NCI-H748 treated with DMSO at 0.1 percent for 48 hours (cell line): ENCODE results near the gene CLTA.
A peak's percentile ranks its signal among the peaks of the same experiment; 100 is the strongest.

ENCODE experiments used
- DNase-seq: peaks from one replicate; lab custom pipeline; 2025; lab: John Stamatoyannopoulos, UW

Gene CLTA

DNA sequence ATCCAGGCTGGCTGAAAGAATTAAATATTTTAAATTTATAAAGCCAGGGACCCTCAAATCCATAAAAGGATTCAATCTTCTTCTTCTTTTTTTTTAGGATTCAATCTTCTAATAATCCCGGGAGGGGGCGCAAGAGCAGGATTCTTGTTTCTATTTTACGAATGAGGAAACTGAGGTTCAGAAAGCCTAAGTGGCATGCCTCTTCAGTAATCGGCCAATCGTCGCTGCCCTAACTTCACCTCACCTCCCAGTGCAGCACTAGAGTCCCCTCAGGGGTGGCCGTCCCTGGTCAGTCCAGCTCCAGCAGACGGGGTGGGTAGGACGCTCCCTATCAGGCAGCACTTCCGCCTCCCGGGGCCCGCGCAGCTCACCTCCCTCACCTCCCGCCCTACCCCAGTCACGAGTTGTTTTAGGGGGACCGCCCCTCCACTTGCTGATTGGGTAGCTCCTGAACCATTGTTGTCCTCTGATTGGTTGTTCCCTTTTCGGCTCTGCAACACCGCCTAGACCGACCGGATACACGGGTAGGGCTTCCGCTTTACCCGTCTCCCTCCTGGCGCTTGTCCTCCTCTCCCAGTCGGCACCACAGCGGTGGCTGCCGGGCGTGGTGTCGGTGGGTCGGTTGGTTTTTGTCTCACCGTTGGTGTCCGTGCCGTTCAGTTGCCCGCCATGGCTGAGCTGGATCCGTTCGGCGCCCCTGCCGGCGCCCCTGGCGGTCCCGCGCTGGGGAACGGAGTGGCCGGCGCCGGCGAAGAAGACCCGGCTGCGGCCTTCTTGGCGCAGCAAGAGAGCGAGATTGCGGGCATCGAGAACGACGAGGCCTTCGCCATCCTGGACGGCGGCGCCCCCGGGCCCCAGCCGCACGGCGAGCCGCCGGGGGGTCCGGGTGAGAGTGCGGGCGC, at the start of gene CLTA:
CLTA (plus strand) TSS at position 534 of the 902 bp plus-strand sequence; CDS start at position 670, 136 bp downstream.
- DNase-seq, result peak; percentile 99

- no peak for DNase-seq
Observed at GRCh38 chr9:36141288-36141687, 49.4 kb upstream of the CLTA start.

- DNase-seq, result no peak
Observed at GRCh38 chr9:36141761-36142160, 49.0 kb upstream of the CLTA start.

GRCh38 chr9:36142510-36143244, 48.0 kb upstream of the CLTA start:
- DNase-seq, result no peak

DNA sequence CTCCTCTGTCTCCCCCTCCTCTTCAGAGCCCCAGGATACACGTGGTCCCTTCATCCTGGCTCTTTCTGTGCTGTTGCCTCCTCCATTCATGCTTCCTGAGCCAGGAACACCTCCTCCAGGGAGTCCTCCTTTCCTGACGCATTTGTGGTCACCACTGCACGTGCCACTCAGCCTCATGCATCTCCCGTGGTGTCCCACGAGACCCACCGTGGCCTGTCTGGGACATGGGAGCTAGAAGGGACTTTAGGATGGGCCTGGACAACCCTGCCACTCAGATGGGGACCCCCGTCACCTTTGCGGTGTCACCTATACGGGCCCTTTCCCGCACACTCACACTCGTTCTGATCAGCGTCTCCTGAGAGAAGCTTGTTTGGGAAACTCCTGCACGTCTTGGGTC, 47.5 kb upstream of the CLTA start:
- no peak for DNase-seq

- DNase-seq, result no peak
Observed at GRCh38 chr9:36144309-36145232, 46.1 kb upstream of the CLTA start.

GRCh38 chr9:36145970-36146369, 44.8 kb upstream of the CLTA start:
- DNase-seq, result no peak

- DNase-seq, result no peak
Observed at GRCh38 chr9:36146651-36147050, 44.1 kb upstream of the CLTA start.

GRCh38 chr9:36147441-36148175, 43.1 kb upstream of the CLTA start:
- no peak for DNase-seq

GRCh38 chr9:36148311-36149051, 42.2 kb upstream of the CLTA start:
- no peak for DNase-seq

DNA sequence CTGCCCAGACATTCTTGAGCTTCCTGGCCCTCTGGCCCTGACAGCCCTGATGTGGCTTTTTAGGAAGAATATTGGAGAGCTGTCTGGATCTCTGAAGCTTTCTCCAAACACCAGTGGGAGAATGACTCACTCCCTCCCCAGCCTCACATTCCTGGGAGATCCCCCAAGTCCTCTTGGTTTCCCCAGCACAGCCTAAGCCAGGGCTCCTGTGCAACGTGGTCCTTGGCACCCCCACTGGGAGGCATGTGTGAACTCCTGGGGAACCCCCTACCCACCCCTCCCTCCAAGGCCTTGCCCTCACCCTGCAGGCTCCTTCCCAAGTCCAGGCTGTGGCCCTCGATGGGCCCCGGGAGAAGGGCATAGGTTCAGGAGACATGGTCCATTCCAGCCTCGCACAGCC, 41.5 kb upstream of the CLTA start:
- DNase-seq, result no peak

DNA sequence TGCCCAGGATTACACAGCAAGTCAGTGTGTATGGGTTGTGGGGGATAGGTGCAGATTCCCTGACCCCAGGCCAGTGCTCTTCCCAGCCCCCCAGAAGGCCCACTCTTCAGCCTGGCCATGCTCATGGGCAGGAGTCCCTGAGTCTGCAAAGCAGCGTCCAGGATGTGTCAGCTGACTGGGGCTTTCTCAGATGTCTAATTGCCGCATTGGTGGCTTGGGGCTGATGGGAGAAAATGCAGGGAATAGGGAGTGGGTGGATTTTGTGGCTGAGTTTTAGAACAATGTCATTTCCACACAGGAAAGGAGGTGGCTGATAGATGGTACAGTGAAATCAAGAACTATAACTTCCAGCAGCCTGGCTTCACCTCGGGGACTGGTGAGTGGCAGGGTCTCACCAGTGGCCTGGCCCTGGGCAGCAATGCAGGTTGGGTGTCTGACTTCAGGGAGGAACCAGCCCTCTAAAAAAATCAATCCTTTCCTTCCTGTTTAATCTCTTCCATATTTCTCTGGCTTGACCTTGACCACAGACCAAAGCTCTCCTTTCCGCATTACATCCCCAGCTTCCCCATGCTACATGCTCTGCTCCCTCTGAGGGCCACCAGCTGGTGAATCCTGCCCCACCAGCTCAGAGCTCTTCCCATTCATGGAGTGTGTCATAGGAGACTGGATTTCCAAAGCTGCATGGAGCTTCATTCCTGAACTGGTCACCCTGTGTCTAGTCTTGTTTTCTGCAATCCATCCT, 40.0 kb upstream of the CLTA start:
- no peak for DNase-seq

DNA sequence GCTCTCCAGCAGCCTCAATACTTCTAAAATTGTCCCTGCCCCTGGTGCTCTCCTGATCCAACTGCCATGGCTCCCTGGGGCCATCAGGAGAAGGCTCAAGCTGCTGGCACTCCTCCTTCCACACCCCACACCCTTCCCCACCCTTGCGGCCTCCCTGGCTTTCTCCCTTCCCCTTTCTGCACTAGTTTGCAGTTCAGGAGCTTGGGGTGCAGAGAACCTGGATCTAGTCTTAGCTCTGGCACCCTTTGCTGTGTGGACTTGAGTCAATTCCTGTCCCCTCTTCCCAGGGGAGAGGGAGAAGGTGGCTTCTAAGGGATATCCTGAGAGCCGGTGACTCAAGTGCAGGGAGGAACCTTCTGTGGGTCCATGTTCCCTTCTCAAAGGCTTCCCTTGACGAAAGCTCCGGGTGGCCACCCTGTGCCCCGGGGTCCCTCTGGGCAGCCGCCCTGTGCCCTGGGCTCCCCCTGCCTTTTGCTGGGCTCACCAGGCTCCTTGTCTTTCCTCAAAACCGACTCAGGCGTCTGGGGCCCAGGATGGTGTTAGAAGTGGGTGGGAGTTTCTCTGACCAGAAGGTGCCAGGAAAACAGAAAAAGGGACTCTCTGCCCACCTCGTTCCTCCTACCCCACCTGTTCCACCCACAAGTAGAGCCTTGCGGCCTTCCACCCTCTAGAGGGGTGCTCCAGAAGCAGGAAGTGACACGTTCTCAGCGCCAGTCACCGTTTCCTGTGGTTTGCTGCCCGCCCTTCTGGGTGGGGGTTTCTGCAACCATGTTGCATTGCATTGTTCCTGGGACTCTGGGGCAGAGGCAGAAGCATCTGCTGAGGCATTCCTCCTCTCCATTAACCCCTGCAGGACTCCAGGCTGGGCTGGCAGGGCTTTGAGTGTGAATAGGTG, 39.2 kb upstream of the CLTA start:
- no peak for DNase-seq

DNA sequence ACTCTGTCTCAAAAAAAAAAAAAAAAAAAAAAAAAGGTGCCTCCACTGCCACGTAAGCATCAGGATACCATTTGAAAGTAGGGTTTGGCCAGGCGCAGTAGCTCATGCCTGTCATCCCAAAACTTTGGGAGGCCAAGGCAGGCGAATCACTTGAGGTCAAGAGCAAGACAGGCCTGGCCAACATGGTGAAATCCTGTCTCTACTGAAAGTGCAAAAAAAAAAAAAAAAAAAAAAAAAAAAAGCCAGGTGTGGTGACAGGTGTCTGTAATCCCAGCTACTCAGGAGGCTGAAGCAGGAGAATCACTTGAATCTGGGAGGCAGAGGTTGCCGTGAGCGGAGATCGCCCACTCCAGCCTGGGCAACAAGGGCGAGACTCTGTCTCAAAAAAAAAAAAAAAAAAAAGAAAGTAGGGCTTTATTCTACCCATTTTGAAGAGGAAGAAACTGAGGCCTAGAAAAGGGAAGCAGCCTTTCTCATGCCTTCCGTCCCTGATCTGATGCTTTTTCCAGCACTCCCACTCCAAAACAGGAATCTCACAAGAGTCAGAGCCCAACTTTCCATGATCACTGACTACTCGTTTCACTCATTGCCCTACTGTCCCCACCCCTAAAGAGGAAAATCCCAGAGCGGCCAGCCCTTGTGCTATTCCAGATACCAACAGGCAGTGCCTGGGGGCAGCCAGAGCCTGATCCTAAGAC, 37.8 kb upstream of the CLTA start:
- DNase-seq, result no peak

DNA sequence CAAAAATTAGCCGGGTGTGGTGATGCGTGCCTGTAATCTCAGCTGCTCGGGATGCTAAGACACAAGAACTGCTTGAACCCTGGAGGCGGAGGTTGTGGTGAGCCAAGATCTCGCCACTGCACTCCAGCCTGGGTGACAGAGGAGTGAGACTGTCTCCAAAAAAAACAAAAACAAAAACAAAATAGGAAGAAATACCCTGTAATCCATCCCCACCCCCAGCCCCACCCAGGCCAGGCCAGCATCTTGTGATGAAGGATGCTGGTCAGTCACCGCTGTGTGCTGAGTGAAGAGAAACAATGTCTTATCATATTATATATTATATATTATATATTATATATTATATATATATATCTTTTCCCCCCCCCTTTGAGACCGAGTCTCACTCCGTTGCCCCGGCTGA, 37.0 kb upstream of the CLTA start:
- no peak for DNase-seq

GRCh38 chr9:36154331-36154952, 36.3 kb upstream of the CLTA start:
- no peak for DNase-seq

DNA sequence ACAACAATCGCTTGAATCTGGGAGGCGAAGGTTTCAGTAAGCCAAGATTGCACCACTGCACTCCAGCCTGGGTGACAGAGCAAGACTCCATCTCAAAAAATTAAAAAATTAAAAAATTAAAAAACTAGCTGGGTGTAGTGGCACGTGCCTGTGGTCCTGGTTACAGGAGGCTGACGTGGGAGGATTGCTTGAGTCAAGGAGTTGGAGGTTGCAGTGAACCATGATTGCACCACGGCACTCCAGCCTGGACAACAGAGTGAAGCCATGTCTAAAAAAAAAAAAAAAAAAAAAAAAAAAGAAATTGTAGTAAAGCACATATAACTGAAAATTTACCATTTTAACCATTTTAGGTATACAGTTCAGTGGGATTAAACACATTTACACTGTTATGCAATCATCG, 34.6 kb upstream of the CLTA start:
- no peak for DNase-seq

DNA sequence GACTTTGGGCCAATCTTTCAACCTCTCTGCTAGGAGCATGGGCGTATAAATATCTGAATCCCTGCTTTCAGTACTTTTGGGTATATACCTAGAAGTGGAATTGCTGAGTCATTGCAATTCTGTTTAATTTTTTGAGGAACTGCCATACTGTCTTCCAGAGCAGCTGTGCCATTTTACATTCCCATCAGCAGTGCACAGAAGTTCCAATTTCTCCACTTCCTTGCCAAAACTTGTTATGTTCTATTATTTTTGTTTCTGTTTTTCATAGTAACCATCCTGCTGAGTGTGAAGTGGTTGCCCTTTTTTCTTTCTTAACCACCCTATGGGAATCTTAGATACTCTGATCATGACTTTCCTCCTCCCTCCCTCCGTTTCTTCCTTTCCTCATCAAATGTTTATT, 32.6 kb upstream of the CLTA start:
- DNase-seq, result no peak
